ENCODE measurements around the gene SZT2. TPM values are rescaled to one million over a fixed set of nuclear protein-coding genes. Genes with fewer than 3 reads are reported as not detected.

The SZT2 gene
- total and polyA plus RNA-seq, 10 of the 15 experiments (the other 5 are each of a cell fraction or from before 2014, with no cell fraction given): 1.4 to 38.3 (median 12.7) TPM

- POLR2A ChIA-PET: no interaction called here
Observed at GRCh38 chr1:43464681-43465504, 75.2 kb downstream of the SZT2 start.

More at GRCh38 chr1:43464681-43465504, 75.2 kb downstream of the SZT2 start:
- no peaks in the 10 kb centered on the region; a peak in 1 of 4 replicates for H3K36me3 ChIP-seq (ENCODE audit: control insufficient read depth in 2 of 2, insufficient read depth in 2 of 2, low read length in 1 of 2)
- TF ChIP-seq CREB1 (IDR thresholded peaks at IDR 0.05; ENCODE audit: low read depth) (no peak), MLLT1 (IDR thresholded peaks at IDR 0.05) (no peak), NR2F1 (conservative IDR thresholded peaks at IDR 0.05) (no peak), IKZF1 (conservative IDR thresholded peaks at IDR 0.05) (no peak), BHLHE40 (IDR thresholded peaks at IDR 0.05; ENCODE audit: borderline replicate concordance in 1 of 2, low read depth in 2 of 2, low read length in 1 of 2) (no peak), SMC3 (IDR thresholded peaks at IDR 0.05; ENCODE audit: borderline replicate concordance, low read length) (no peak), PKNOX1 (IDR thresholded peaks at IDR 0.05) (no peak), SRF (IDR thresholded peaks at IDR 0.05; ENCODE audit: low read depth in 2 of 2, low read length in 2 of 2) (no peak), KDM1A (IDR thresholded peaks at IDR 0.05; ENCODE audit: borderline replicate concordance) (no peak), CHD4 (IDR thresholded peaks at IDR 0.05) (no peak), JUNB (IDR thresholded peaks at IDR 0.05) (no peak), CEBPB (IDR thresholded peaks at IDR 0.05; ENCODE audit: borderline replicate concordance in 1 of 2, low read depth in 2 of 2, low read length in 2 of 2) (no peak), KAT2A (conservative IDR thresholded peaks at IDR 0.05; ENCODE audit: control insufficient read depth, low read depth, low read length) (no peak), POLR2AphosphoS5 (IDR thresholded peaks at IDR 0.05; ENCODE audit: low read length) (no peak), BCL11A (IDR thresholded peaks at IDR 0.05; ENCODE audit: low read depth, low read length) (no peak), ZSCAN29 (IDR thresholded peaks at IDR 0.05) (no peak), RUNX3 (IDR thresholded peaks at IDR 0.05; ENCODE audit: low read length) (no peak), ATF7 (IDR thresholded peaks at IDR 0.05; ENCODE audit: low read depth) (no peak), ZNF24 (IDR thresholded peaks at IDR 0.05) (no peak)
- no peak overlapping the region for H2AFZ ChIP-seq (ENCODE audit: control insufficient read depth, low read depth, low read length)
- RAD21 ChIA-PET (ENCODE audit: unreplicated experiment): no interaction called here
- no peak overlapping the region for H3K27ac ChIP-seq (ENCODE audit: control insufficient read depth, insufficient read depth)
- in situ Hi-C loops (cut with MboI) (no loop called here), intact Hi-C loops (cut with micrococcal nuclease; ENCODE audit: unreplicated experiment) (no loop called here)
- WGBS (ENCODE audit: insufficient coverage, insufficient replicate concordance, low lambda C conversion rate, missing lambda C conversion rate): 67% methylated on average over 11 of the region's 13 CpGs
- no peak overlapping the region for H3K4me3 ChIP-seq
- SMC1A ChIA-PET (ENCODE audit: uncharacterized antibody, unreplicated experiment): no interaction called here
- ATAC-seq (no peak), DNase-seq (ENCODE audit: low read depth, low spot score) (no peak), FAIRE-seq (no peak)
- no peak overlapping the region for H3K9ac ChIP-seq (ENCODE audit: control insufficient read depth, insufficient read depth, low read length)
- no peaks in the 10 kb centered on the region for H3K79me2 ChIP-seq (ENCODE audit: control insufficient read depth, insufficient read depth, low read length)
- CTCF ChIA-PET: interaction anchor here (0.7 to 1.2 kb wide), 2 partner anchors 10 to 619 kb away, joined by 3 to 4 read pairs; no protein-coding TSS in a partner anchor
- no TSS peak for BruUV-seq (replicated peaks)
- no peak overlapping the region for H3K4me2 ChIP-seq (ENCODE audit: control insufficient read depth, insufficient read depth)
- no peaks in the 10 kb centered on the region; a peak in 1 of 4 replicates for H3K27me3 ChIP-seq (replicated peaks in 1 of 2; ENCODE audit: control insufficient read depth in 2 of 2, insufficient read depth in 2 of 2, low read length in 1 of 2)
- H3K4me1 ChIP-seq (ENCODE audit: control insufficient read depth, insufficient read depth, low read length): no peaks in the 10 kb centered on the region; the same call in 1 of the 2 replicates
- no peaks in the 10 kb centered on the region for H4K20me1 ChIP-seq (ENCODE audit: control insufficient read depth, insufficient read depth)
- H3K9me3 ChIP-seq (replicated peaks; ENCODE audit: control insufficient read depth, insufficient read depth, low read length): no peaks in the 10 kb centered on the region

Measured in GM12878 (cell line).